ENCODE results near the gene RIPOR1. TPM values are rescaled to one million over a fixed set of nuclear protein-coding genes. Genes with fewer than 3 reads are reported as not detected.

RIPOR1 gene
- total RNA-seq, 4 donors from 2014 or later, result 63.1 to 108 (median 68.4) TPM

DNA sequence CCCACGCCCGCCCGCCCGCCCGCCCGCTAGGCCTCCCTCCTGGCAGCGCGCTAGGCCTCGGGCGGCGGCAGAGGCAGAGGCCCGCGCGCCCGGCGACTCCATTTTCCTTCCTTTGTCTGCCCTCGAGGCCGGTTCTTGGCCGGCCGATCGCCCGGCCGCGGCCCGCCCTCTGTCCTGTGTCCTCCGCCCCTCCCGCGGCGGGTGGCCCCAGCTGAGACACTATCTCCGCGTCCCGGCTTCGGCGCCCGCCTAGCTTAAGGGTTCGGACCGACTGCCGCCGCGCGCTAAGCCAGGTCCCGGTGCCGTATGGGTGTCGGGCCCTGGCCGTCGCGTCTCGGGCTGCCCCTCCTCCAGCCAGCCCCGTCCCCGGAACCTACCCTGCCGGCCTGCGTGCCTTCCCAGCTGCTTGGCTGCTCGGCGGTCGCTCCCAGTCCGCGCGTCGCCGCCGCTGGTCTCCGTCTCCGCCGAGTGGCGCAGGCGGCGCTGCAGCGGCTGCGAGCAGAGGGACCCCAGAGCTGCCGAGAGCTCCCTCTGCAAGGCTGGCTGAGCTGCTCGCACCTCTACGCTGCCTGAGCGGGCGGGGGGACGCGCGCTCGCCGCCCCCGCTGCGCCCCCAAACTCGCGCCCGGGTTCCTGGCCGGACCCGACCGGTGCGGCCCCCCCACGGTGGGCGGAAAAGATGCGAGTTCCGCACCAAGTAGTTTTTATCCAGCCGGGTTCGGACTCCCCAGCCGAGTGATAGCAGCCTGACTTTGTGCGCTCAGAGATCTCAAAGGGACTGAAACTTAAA lies 34.5 kb downstream of the RIPOR1 start:
- Histone ChIP-seq H3K4me1 (peaks cover 22 to 44% (median 35%) of the 10 kb centered on the region in 4 donors), H3K9me3 (no peaks in the 10 kb centered on the region), H3K27ac (replicated peaks in 1 of 4) (peak overlapping the region; percentile 99 to 100 (median 100)), H3K27me3 (no peaks in the 10 kb centered on the region), H3K4me3 (peak overlapping the region; percentile 78 to 98 (median 88)), H3K36me3 (no peaks in the 10 kb centered on the region)
- TF ChIP-seq POLR2AphosphoS5 (IDR thresholded peaks at IDR 0.05) (peak in 1 of 2 donors; percentile 13), POLR2A (IDR thresholded peaks at IDR 0.05; ENCODE audit: low read depth) (no peak), EP300 (IDR thresholded peaks at IDR 0.05) (no peak)
- TF ChIP-seq, protein P1, sequence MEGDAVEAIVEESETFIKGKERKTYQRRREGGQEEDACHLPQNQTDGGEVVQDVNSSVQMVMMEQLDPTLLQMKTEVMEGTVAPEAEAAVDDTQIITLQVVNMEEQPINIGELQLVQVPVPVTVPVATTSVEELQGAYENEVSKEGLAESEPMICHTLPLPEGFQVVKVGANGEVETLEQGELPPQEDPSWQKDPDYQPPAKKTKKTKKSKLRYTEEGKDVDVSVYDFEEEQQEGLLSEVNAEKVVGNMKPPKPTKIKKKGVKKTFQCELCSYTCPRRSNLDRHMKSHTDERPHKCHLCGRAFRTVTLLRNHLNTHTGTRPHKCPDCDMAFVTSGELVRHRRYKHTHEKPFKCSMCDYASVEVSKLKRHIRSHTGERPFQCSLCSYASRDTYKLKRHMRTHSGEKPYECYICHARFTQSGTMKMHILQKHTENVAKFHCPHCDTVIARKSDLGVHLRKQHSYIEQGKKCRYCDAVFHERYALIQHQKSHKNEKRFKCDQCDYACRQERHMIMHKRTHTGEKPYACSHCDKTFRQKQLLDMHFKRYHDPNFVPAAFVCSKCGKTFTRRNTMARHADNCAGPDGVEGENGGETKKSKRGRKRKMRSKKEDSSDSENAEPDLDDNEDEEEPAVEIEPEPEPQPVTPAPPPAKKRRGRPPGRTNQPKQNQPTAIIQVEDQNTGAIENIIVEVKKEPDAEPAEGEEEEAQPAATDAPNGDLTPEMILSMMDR (IDR thresholded peaks at IDR 0.05), result no peak
- 0% methylated on average over 14 of the region's 96 CpGs for WGBS
- DNase-seq (ENCODE audit: extremely low spot score), result no peak
- intact Hi-C loops (cut with DNase I), result loop anchor here (2.0 to 5.0 kb wide), 4 partner anchors 34 to 154 kb away; partner anchors contain the start of genes GFOD2 and RIPOR1

DNA sequence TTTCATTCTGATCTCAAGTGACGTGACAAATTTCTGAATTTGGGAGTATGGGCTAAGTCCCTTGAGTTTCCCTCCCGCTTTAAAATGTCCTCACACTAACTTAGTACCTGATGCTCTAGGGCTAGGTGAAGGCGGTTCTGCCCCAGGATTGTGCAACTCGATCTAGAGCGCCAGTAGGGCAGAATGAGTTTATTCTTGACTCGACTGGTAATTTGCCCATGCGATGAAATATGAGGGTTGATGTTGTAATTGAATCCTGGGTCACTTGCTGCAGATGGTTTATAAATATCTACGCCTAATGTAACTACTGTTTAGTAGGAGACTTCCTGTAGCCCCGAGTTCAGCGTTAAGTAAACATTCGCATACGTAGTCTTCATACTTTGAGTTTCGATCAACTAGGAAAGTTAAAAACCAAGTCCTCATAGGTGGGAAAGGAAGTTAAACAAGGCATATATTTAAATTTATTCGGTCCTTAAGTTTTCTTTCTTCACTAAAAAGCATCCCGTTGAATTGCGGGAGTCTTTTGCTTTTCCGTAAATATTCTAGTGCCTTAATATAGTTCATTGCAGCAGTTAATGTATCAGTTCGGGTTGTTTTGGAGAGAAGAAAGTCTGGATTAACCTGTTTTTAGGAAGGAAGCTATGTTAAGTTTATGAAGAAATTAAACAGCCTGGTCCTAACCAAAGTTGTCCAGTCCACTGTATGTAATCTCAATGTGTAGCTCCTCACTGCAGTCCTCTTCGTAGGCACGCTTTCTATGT lies 35.3 kb downstream of the RIPOR1 start:
- intact Hi-C loops (cut with DNase I), result loop anchor here (2.0 to 5.0 kb wide), 4 partner anchors 35 to 153 kb away; partner anchors contain the start of genes GFOD2 and RIPOR1
- Histone ChIP-seq H3K4me3 (peak overlapping the region; percentile 78 to 98 (median 88)), H3K36me3 (no peaks in the 10 kb centered on the region), H3K9me3 (no peaks in the 10 kb centered on the region), H3K4me1 (peaks cover 22 to 50% (median 38%) of the 10 kb centered on the region in 4 donors), H3K27me3 (no peaks in the 10 kb centered on the region), H3K27ac (replicated peaks in 1 of 4) (peak overlapping the region; percentile 99 to 100 (median 100))
- WGBS, result 2% methylated on average over 20 of the region's 20 CpGs
- no peak for DNase-seq (ENCODE audit: extremely low spot score)
- no peak for TF ChIP-seq POLR2A (IDR thresholded peaks at IDR 0.05; ENCODE audit: low read depth)
- peak; percentile 55 to 85 for TF ChIP-seq POLR2AphosphoS5 (IDR thresholded peaks at IDR 0.05)
- TF ChIP-seq, protein P1 (IDR thresholded peaks at IDR 0.05), result peak in 1 of 3 experiments; percentile 4
- TF ChIP-seq EP300 (IDR thresholded peaks at IDR 0.05), result no peak

DNA sequence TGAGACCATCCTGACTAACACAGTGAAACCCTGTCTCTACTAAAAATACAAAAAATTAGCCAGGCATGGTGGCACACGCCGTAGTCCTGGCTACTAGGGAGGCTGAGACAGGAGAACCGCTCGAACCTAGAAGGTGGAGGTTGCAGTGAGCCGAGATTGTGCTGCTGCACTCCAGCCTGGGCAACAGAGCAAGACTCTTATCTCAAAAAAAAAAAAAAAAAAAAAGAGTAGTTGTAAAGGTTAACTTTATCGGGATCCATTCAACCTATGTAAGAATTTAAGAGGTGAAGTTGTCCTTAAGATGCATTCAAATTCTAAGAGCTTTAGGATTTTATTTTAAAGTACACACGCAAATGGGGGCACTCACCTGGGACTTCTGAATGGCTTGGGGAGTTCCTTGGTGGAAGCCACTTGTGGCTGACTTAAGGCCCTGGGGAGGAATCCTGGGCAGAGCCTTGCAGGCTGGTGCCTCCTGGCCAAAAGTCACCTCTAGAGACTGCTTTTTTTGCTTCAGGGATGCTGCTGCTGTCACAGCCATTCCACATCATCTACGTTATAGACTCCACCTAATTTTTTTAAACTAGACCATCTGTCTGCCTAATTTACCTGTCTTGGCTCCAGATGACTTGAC lies 37.0 kb downstream of the RIPOR1 start:
- Histone ChIP-seq H3K36me3 (no peaks in the 10 kb centered on the region), H3K4me1 (peaks cover 22 to 49% (median 37%) of the 10 kb centered on the region in 4 donors), H3K27me3 (no peaks in the 10 kb centered on the region), H3K27ac (replicated peaks in 1 of 4) (peak overlapping the region in 1 of 4 donors; percentile 100), H3K4me3 (no peak overlapping the region), H3K9me3 (no peaks in the 10 kb centered on the region)
- no peak for DNase-seq (ENCODE audit: extremely low spot score)
- TF ChIP-seq POLR2AphosphoS5 (IDR thresholded peaks at IDR 0.05) (no peak), EP300 (IDR thresholded peaks at IDR 0.05) (no peak), POLR2A (IDR thresholded peaks at IDR 0.05; ENCODE audit: low read depth) (no peak)
- TF ChIP-seq, protein P1 (IDR thresholded peaks at IDR 0.05), result no peak
- 93% methylated on average over 8 of the region's 8 CpGs for WGBS
- intact Hi-C loops (cut with DNase I), result no loop called here

DNA sequence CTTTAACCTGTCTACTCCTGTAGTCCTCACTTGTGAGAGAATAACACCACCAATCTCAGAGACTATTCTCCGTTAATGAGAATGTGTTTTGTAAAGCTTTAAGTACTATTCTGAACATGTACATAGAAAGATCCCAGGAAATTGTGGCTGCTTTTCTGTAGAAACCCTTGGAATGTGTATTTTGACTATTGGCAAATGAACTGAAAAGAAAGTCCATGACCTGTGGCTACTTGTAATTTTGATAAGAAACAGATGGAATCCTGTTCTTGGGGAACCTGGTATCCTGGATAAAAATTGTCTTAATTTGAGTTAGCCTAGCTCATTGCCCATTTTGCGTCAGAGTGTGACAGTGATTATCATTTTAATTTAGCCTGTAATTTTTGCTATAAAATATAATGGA lies 42.8 kb downstream of the RIPOR1 start:
- Histone ChIP-seq H3K4me1 (peaks cover 0 to 14% (median 3%) of the 10 kb centered on the region in 4 donors), H3K36me3 (peaks cover 3 to 38% (median 34%) of the 10 kb centered on the region in 4 donors), H3K27me3 (no peaks in the 10 kb centered on the region), H3K4me3 (no peak overlapping the region), H3K9me3 (no peaks in the 10 kb centered on the region), H3K27ac (replicated peaks in 1 of 4) (no peak overlapping the region)
- TF ChIP-seq POLR2A (IDR thresholded peaks at IDR 0.05; ENCODE audit: low read depth), result no peak
- no peak for TF ChIP-seq POLR2AphosphoS5 (IDR thresholded peaks at IDR 0.05)
- intact Hi-C loops (cut with DNase I), result no loop called here
- DNase-seq (ENCODE audit: extremely low spot score), result no peak
- WGBS, result 87% methylated on average over 2 of the region's 2 CpGs

Measured in esophagus muscularis mucosa (tissue), 4 donors.